Stimulated activated CD8-positive, alpha-beta memory T cell treated with anti-CD3 and anti-CD28 coated beads, Interleukin-12 subunit alpha, Interleukin-12 subunit beta, amount 100 ng/mL, for 24 hours (primary cell): ENCODE results near the gene TRIM44.

Source experiments
- DNase-seq: peaks from one replicate; pipeline ENCODE4 v3.0.0-alpha.2; 2020; ENCODE audit errors: extremely low read depth

Gene TRIM44

DNA sequence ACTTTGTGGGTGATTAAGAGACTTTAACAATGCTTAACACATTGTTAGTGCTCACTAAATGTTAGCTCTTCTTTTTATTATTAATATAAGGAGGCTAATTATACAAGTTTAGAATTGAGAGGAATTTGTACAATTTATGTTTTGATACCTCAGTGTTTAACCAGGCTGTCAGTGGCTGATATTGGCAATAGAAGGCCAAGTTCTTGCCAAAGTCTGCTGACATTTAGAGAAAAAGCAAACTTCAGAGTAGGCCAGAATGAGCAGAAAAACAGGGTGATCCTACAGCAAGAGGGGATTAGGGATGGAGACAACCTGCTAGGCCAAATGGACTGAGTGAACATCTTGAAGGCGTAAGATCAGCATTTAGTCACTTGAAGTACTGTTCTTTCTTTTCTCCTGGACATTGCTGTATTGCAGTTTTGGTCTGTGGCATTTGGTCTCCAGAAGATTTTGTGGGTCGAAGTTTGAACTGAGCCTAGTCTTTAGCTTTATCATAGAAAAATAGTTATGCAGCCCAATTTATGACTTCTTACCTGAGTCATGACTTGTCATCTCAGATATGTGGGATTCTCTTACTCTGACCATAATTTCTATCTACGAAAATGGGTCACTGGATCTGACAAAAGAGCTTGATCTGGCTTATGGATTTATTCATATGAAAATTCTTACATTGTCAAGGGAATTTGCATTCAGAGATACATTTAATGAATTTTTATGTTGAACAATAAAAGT, 9.0 kb downstream of the TRIM44 start:
- DNase-seq, result no peak

GRCh38 chr11:35672608-35673007, 10.0 kb downstream of the TRIM44 start:
- no peak for DNase-seq

DNA sequence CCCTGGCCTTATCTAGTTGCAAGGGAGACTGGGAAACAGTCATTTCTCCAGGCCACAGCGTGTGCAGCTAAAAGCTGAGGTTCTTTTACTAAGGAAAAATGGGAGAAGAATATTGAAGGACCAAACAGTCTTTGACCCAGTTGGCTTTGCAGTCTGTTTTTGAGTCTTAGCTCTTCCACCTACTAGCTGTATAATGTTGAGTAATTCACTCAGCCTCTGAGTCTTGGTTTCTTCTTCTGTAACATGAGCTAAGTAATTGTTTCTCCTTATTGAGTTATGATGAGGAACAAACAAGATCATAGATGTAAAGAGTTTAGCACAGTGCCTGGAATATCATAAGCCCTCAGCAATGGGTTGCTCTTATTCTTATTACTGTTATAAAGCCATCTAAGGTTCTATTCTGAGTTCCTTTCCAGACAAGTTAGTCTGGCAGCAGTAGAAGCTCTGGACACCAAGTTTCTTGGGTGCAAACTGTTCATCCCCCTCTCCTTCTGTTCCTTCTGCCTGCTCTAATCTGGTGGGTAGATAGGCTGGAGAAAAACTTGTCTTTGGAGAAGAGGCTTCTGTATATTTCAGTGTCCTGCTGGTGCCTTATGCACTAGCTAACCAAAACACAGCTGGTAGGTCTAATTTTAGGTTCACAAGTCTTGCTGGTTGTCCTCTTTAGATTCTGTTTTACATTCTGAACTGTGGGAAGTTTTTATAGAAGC, 13.5 kb downstream of the TRIM44 start:
- DNase-seq, result no peak

- no peak for DNase-seq
Measured at GRCh38 chr11:35676611-35676965, 14.0 kb downstream of the TRIM44 start.

GRCh38 chr11:35677904-35678303, 15.3 kb downstream of the TRIM44 start:
- DNase-seq, result no peak

DNA sequence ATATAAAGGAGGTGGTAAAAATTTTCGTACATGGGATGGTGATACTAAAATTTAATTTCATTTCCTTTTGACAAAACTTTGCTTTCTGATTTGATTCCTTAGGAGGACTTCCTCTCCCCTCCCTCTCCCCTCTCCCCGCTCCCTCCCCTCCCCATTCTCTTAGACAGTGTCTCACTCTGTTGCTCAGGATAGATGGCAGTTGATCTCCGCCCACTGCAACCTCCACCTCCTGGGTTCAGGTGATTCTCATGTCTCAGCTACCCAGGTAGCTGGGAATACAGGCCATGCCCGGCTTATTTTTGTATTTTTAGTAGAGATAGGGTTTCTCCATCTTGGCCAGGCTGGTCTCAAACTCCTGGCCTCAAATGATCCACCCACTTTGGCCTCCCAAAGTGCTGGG, 15.9 kb downstream of the TRIM44 start:
- no peak for DNase-seq

- DNase-seq, result no peak
Measured at GRCh38 chr11:35678975-35679374, 16.4 kb downstream of the TRIM44 start.

DNA sequence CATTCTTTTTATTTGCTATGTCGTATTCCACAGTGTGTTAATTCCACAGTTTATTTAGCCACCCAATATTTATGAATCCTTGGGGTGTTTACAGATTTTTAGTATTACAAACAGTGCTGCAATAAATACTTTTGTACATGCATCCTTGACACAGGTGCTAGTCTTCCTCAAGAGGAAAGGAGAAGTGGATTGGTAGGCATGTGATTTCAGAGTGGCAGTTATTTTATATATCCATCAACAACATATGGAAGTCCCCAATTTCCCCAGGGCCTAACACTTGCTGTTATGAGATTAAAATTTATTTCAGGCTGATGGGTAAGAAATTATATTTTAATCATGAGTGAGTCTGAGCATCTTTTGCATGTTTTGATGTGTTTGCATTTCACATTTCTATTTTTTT, 17.9 kb downstream of the TRIM44 start:
- no peak for DNase-seq

GRCh38 chr11:35681163-35681767, 18.7 kb downstream of the TRIM44 start:
- DNase-seq, result no peak

- no peak for DNase-seq
Measured at GRCh38 chr11:35682230-35683173, 19.9 kb downstream of the TRIM44 start.

DNA sequence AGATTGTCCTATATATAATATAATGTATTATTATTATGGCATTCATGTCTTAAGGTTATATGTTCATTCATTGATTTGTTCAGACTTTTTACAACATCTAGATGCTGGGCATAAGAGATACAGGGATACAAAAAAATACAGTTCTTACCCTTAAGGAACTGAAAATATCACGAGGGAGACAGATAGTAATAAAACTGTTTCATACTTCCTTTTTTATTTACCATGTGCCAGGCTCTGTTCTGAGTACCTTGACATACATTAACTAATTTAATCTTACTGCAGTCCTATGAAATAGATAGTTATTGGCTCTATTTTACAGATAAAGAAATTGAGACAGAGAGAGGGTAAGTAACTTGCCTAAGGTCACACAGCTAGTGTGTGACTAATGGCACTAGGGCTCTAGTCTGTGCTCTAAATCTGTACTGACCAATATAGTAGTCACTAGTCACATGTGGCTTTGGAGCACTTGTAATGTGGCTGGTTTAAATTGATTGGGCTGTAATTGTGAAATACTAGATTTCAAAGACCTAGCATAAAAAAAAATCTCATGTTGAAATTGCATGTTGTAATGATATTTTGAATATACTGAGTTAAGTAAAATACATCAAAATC, 21.3 kb downstream of the TRIM44 start:
- DNase-seq, result no peak

GRCh38 chr11:35688023-35688422, 25.4 kb downstream of the TRIM44 start:
- DNase-seq, result no peak

- DNase-seq, result no peak
Measured at GRCh38 chr11:35689081-35689996, 26.8 kb downstream of the TRIM44 start.

DNA sequence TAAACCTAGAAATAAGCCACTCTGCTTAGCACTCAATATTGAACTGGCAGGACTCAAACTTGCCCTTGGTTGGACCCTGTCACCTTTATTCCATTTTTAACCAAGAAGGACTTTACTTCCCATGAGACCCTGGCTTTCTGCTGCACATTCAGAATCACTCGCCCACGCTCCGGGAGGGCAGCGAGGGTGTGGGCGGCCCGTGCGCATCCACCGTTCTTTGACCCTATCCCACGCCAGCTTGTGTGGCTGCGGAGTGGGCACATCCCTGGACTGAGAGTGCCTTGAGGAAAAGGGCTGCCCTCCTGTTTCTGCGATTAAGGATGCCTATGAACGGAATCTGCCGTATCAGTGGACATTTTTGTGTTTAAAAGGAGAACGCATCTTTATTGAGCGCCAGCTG, 39.6 kb downstream of the TRIM44 start:
- DNase-seq, result no peak

GRCh38 chr11:35709376-35709775, 46.8 kb downstream of the TRIM44 start:
- no peak for DNase-seq

DNA sequence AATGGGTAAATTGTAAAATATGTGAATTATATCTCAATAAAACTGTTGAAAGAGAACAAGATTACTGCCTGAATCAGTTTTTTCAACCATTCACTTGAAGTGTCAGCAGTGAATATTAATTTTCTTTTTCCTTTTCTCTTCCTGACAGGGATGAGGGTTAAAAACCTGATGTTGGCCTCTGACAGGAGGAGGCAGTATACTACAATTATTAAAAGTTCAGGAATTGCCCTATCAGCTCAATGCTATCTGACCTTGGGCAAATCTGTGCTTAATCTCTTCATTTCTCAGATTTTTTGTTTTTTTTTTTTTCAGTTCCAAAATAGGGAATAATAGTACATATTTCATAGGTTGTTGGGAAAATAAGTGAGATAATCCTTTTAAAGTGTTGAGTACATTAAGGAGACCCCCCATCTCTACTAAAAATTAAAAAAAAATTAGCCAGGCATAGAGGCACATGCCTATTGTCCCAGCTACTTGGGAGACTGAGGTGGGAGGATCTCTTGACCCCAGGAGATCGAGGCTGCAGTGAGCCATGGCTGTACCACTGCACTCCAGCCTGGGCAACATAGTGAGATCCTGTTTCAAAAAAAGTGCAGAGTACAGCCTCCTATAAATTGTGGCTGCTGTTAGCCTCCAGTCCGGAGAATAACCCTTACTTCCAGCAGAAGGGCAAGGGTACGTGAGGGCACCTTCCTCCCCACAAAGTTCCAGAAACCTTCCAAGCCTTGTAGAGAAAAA, 48.8 kb downstream of the TRIM44 start:
- DNase-seq, result no peak

- DNase-seq, result no peak
Measured at GRCh38 chr11:35711924-35712323, 49.3 kb downstream of the TRIM44 start.

DNA sequence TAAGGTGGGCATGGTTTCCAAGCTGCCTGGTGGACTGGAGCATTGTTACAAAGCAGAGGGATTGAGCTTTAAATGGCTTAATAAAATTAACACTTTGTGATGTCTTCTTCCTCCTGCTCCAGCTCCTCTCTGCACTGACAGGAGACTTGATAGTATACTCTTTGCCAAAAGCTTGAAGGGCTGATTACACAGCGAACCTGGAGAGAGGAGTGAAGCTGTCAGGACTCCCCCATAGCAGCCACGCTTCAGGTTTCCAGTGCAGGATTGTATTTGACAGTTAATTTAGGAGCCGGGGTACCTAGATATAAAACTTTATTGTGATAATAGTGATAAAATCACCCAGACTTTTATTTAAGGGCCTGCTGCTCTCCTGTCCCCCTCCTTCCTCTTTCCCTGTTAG, 50.0 kb downstream of the TRIM44 start:
- DNase-seq, result no peak

GRCh38 chr11:35714882-35715627, 52.5 kb downstream of the TRIM44 start:
- DNase-seq, result no peak
